GM13977 (cell line): ENCODE results near the gene COPS9.

Source experiments
- DNase-seq: peaks from one replicate; pipeline ENCODE4 v3.0.0; 2012; ENCODE audit warnings: low spot score
- in situ Hi-C: fragments of 300-500 bp; cut with MboI; formaldehyde crosslinking; loops from one replicate; pipeline ENCODE4 v1.12.0; 2022; ENCODE audit warnings: low sequenced_read_pairs, low pct_unique_long_range_greater_than_20kb, mixed read lengths, inconsistent platforms; ENCODE audit not compliant: unreplicated experiment
- TF ChIP-seq, protein P1 (sequence below): IDR thresholded peaks from 2 replicates; pipeline ENCODE4 v1.5.1; 2012; ENCODE audit warnings: mild to moderate bottlenecking, control low read depth; ENCODE audit not compliant: insufficient read depth; ENCODE audit errors: extremely low read depth, missing control alignments

The COPS9 gene

GRCh38 chr2:240140920-240141319, 4.8 kb upstream of the COPS9 start:
- TF ChIP-seq, protein P1, sequence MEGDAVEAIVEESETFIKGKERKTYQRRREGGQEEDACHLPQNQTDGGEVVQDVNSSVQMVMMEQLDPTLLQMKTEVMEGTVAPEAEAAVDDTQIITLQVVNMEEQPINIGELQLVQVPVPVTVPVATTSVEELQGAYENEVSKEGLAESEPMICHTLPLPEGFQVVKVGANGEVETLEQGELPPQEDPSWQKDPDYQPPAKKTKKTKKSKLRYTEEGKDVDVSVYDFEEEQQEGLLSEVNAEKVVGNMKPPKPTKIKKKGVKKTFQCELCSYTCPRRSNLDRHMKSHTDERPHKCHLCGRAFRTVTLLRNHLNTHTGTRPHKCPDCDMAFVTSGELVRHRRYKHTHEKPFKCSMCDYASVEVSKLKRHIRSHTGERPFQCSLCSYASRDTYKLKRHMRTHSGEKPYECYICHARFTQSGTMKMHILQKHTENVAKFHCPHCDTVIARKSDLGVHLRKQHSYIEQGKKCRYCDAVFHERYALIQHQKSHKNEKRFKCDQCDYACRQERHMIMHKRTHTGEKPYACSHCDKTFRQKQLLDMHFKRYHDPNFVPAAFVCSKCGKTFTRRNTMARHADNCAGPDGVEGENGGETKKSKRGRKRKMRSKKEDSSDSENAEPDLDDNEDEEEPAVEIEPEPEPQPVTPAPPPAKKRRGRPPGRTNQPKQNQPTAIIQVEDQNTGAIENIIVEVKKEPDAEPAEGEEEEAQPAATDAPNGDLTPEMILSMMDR, result no peak
- DNase-seq, result no peak
- in situ Hi-C loops, result loop anchor here (5.0 kb wide), 1 partner anchor 84 kb away; no protein-coding TSS in a partner anchor

DNA sequence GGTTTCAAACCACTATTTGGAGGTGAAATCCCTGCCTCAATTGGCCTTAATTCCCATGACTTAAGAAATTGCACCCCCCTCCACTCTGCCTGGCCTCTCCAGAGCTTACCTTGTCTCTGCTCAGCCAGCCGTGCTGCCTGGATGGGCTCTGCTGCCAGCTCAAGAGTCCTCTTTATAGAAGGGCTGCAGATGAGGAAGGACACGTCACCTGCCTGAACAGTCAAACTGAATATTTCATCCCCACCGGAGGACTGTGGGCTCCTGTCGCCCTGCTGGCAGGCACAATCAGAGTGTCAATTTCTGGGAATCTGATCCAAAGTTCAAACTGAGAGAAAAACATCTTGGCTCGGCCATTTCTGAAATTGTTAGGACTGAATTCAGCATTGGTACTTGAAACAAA, 4.4 kb upstream of the COPS9 start, which contains the start of gene OTOS:
Gene OTOS (minus strand): TSS at position 148 of the 400 bp plus-strand sequence. CDS start 332 bp downstream, outside the sequence.
- TF ChIP-seq, protein P1, result no peak
- in situ Hi-C loops, result loop anchor here (5.0 kb wide), 1 partner anchor 83 kb away; no protein-coding TSS in a partner anchor
- no peak for DNase-seq

DNA sequence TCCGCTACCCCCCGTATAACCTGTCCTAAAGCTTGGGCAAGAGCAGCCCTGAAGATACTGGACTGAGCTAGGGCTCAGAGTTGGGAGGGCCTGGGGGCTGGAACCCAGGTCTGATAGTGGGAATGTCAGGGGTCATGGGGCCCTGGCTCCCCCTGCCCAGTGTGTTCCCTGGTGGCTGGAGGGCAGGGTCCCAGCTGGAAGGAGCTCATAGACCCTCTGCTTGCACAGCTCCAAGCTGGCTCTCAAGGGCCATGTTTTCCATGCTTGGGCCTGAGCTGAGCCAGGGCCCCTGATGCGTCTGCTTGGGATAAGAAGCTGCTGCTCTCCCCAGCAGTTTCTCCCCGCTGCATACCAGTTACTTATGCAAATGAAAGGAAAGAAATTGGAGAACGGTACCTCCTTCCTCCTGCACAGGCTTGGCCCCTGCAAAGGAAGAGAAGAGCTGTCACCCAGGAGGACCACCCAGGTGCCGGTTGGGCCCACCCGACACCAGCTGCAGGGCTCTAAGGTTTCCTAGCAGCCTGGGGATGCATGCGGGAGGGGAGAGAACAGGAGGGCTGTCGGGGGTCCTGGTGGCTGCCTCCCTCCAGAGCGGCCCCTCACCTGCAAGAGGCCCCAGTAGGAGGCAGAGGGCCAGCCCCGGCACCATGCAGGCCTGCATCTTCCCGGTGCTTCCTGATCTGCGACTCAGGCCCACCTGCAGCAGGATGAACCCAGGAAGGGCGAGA, 3.7 kb upstream of the COPS9 start:
- DNase-seq, result no peak
- TF ChIP-seq, protein P1, result no peak
- in situ Hi-C loops, result loop anchor here (5.0 kb wide), 1 partner anchor 83 kb away; no protein-coding TSS in a partner anchor

GRCh38 chr2:240139011-240139441, 2.9 kb upstream of the COPS9 start:
- in situ Hi-C loops, result no loop called here
- TF ChIP-seq, protein P1, result no peak
- no peak for DNase-seq

DNA sequence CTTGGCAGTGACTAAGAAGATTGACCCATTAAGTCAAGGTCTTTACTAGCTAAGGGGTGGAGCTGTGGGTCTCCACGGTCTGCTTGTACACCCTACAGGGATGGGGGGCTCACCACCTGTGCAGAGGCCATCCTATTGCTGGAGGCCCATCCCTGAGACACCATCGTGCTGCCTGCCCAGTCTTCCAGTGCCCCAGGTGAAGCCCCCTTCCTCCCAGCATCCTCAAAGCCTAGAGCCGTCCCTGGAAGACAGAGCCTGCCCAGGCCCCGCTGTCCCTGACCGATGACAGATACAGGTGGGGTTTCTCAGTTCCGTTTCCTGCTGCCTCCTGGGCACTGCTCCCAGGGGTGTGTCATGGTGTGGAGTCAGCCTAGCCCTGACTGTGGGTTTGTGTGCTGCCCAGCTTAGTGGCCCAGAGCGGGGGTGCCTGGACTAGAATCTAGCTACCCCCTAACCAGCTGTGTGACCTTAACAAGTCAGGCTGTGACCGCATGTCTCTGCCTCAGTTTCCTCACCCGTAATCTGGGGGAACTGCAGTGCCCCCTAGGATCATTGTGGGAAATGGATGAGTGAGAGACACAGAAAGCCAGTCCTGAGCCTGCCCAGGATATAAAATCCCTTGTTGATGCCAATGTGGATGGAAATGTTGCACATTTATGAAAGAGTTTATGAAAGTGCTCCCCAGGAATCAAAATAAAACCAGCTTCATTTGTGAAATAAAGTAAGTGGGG, 2.3 kb upstream of the COPS9 start:
- in situ Hi-C loops, result no loop called here

DNA sequence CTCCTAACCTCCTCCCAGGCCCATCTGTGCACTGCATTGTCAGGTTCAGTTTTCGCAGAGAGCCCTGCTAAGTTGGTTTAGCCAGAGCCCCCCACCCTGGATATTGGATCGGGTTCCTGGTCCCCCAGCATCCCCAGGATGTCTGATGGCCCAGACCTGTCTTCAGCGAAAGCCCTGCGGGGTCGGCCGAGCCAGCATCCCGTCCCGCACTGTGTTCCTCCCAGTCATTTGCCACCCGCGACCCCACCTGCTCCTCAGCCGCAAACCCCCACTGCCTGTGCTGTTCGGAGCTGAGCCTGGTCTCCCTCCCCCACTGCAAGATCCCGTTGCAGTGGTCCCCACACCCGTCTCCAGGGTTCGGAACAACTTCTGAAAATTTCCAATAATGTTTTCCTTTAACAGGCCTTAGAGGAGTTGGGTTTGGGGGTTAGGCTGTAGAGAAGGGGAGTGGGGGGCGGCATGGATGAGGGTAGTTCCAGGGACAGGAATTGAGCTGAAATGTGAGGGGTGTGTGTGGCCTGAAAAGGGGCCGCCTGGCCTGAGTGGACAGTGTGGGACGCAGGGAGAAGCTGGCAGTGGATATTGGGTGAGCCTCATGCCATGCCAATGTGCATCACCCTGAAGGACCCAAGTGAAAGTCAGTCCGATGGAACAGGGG, 1.6 kb upstream of the COPS9 start:
- TF ChIP-seq, protein P1, result no peak
- in situ Hi-C loops, result no loop called here
- DNase-seq, result no peak

More for the DNA sequence above, 2.3 kb upstream of the COPS9 start:
- TF ChIP-seq, protein P1, result no peak
- DNase-seq, result no peak
